HepG2 (cell line): ENCODE data around the gene NUF2. TPM values are rescaled to one million over a fixed set of nuclear protein-coding genes. Genes with fewer than 3 reads are reported as not detected.

Experiments used
- ATAC-seq: fragments of 200-7000 bp; cut with Tn5 transposase; 3 replicates; pipeline ENCODE4 v1.9.1; 2020; ENCODE audit warnings: mild to moderate bottlenecking, moderate library complexity
- BruUV-seq: library from RNA; stranded (reverse); fragments of 400-500 nt; replicated peaks from 2 replicates; lab custom pipeline; 2021; lab: Mats Ljungman, UMichigan
- CTCF ChIA-PET: fragments of 300-600 bp; formaldehyde crosslinking; extraction: SDS; loops from one replicate; lab custom pipeline; 2021; ENCODE audit warnings: low total read pairs, inconsistent platforms, low intra/inter-chr PET ratio; lab: Yijun Ruan, JAX
- POLR2A ChIA-PET: fragments of 350-600 bp; sonication (Branson Sonifier 250); formaldehyde crosslinking; loops from one replicate; lab custom pipeline; 2020; ENCODE audit warnings: antibody characterized with exemption, inconsistent platforms; lab: Yijun Ruan, JAX
- DNase-seq: peaks from one replicate; pipeline ENCODE4 v3.0.0-alpha.2; 2015; ENCODE audit warnings: low spot score
- FAIRE-seq: peaks from 3 replicates; lab custom pipeline; 2011; peaks lifted over from hg19 to GRCh38; lab: Jason Lieb, UNC
- H2AFZ ChIP-seq: one replicate; pipeline ENCODE4 v1.6.1; 2011; ENCODE audit warnings: low read length, inconsistent platforms
- H3K27ac ChIP-seq: fragments of 300-600 bp; 3 replicates; pipeline ENCODE4 v1.8.0; 2011; ENCODE audit warnings: mixed run types, mild to moderate bottlenecking, mixed read lengths, low read length, inconsistent platforms; ENCODE audit not compliant: insufficient read depth; ENCODE audit errors: extremely low read length
- H3K27me3 ChIP-seq, 2 experiments: fragments of 200-600 bp in 1 of 2; 2 replicates in 1 of 2; 3 replicates in 1 of 2; pipeline versions ENCODE4 v1.6.0 to v1.8.0; 2011; ENCODE audit warnings: low read length in 2 of 2, mild to moderate bottlenecking in 2 of 2, moderate library complexity in 2 of 2, inconsistent platforms in 1 of 2; ENCODE audit not compliant: insufficient read depth in 2 of 2, control insufficient read depth in 1 of 2
- H3K36me3 ChIP-seq, 2 experiments: fragments of 200-600 bp in 1 of 2; replicated peaks in 1 of 2; 2 replicates in 1 of 2; 3 replicates in 1 of 2; pipeline versions ENCODE4 v1.5.1 to v1.8.0; 2011; ENCODE audit warnings: low read length in 2 of 2, inconsistent platforms in 1 of 2; ENCODE audit not compliant: insufficient read depth in 2 of 2, control insufficient read depth in 1 of 2
- H3K4me1 ChIP-seq: 2 replicates; pipeline ENCODE4 v1.5.1; 2012; ENCODE audit warnings: low read length, inconsistent platforms; ENCODE audit not compliant: insufficient read depth
- H3K4me2 ChIP-seq: 2 replicates; pipeline ENCODE4 v1.6.0; 2011; ENCODE audit warnings: low read depth, low read length, inconsistent platforms
- H3K4me3 ChIP-seq, 3 experiments: fragments of 200-600 bp in 1 of 3; sonication (generic), shearing (Covaris generic) in 1 of 3; replicated peaks in 1 of 3; 2 replicates each; pipeline ENCODE4 v1.5.1; 2011 to 2016; ENCODE audit warnings: low read length in 3 of 3, inconsistent platforms in 2 of 3, low read depth in 2 of 3, mild to moderate bottlenecking in 2 of 3, control low read depth in 1 of 3, mixed read lengths in 1 of 3; ENCODE audit not compliant: insufficient read depth in 1 of 3
- H3K79me2 ChIP-seq: one replicate; pipeline ENCODE4 v1.6.1; 2011; ENCODE audit warnings: low read length, inconsistent platforms; ENCODE audit not compliant: insufficient read depth
- H3K9ac ChIP-seq: 2 replicates; pipeline ENCODE4 v1.6.0; 2011; ENCODE audit warnings: mild to moderate bottlenecking, low read depth, low read length, inconsistent platforms; ENCODE audit not compliant: insufficient read depth
- H3K9me3 ChIP-seq: 2 replicates; pipeline ENCODE4 v1.5.1; 2012; ENCODE audit warnings: mild to moderate bottlenecking, low read length
- H4K20me1 ChIP-seq: 2 replicates; pipeline ENCODE4 v1.6.0; 2011; ENCODE audit warnings: inconsistent platforms, mild to moderate bottlenecking, low read length, moderate library complexity; ENCODE audit not compliant: insufficient read depth
- CREB1 ChIP-seq, 2 experiments: fragments of 450-650 bp in 1 of 2; IDR thresholded peaks; 2 replicates each; pipeline ENCODE4 v1.6.1; 2016 to 2017; ENCODE audit warnings: control low read depth in 1 of 2, mild to moderate bottlenecking in 1 of 2, missing compliant biosample characterization in 1 of 2, missing genetic modification characterization in 1 of 2
- CTCF ChIP-seq: sonication (generic); formaldehyde crosslinking; IDR thresholded peaks from 2 replicates; pipeline ENCODE4 v1.5.0; 2020; ENCODE audit warnings: mild to moderate bottlenecking, missing genetic modification reagents, moderate library complexity
- ETV5 ChIP-seq: IDR thresholded peaks from 2 replicates; pipeline ENCODE4 v1.6.1; 2018; ENCODE audit warnings: missing biosample characterization, missing genetic modification reagents, inconsistent platforms, borderline replicate concordance
- GATA4 ChIP-seq: sonication (generic); IDR thresholded peaks from 2 replicates; pipeline ENCODE4 v1.6.1; 2016; ENCODE audit warnings: antibody characterized with exemption, low read depth, borderline replicate concordance
- HDAC2 ChIP-seq: sonication (generic); formaldehyde crosslinking; IDR thresholded peaks from 2 replicates; pipeline ENCODE4 v1.4.0; 2020; ENCODE audit warnings: missing genetic modification reagents
- KMT2B ChIP-seq: IDR thresholded peaks from 2 replicates; pipeline ENCODE4 v1.6.1; 2016; ENCODE audit warnings: missing genetic modification reagents, missing compliant biosample characterization
- LRRFIP1 ChIP-seq: sonication (generic); formaldehyde crosslinking; conservative IDR thresholded peaks from 2 replicates; pipeline ENCODE4 v1.4.0; 2020; ENCODE audit warnings: missing genetic modification reagents
- SMC3 ChIP-seq: IDR thresholded peaks from 2 replicates; pipeline ENCODE4 v1.6.1; 2011; ENCODE audit warnings: low read length, improper control_type of control experiment
- STAG1 ChIP-seq: sonication (generic); formaldehyde crosslinking; IDR thresholded peaks from 2 replicates; pipeline ENCODE4 v1.4.0; 2020; ENCODE audit warnings: missing genetic modification reagents
- TOPORS ChIP-seq: sonication (generic); formaldehyde crosslinking; IDR thresholded peaks from 2 replicates; pipeline ENCODE4 v1.8.0; 2023; ENCODE audit warnings: mild to moderate bottlenecking, missing genetic modification reagents
- ZBTB42 ChIP-seq: sonication (generic); formaldehyde crosslinking; IDR thresholded peaks from 2 replicates; pipeline ENCODE4 v1.5.0; 2020; ENCODE audit warnings: mild to moderate bottlenecking, missing genetic modification reagents
- ZNF142 ChIP-seq: sonication (generic); formaldehyde crosslinking; IDR thresholded peaks from 2 replicates; pipeline ENCODE4 v1.4.0; 2020; ENCODE audit warnings: missing genetic modification reagents
- ZNF720 ChIP-seq: sonication (generic); formaldehyde crosslinking; IDR thresholded peaks from 2 replicates; pipeline ENCODE4 v1.4.0; 2020; ENCODE audit warnings: missing genetic modification reagents
- ZNF83 ChIP-seq: sonication (generic); formaldehyde crosslinking; IDR thresholded peaks from 2 replicates; pipeline ENCODE4 v1.4.0; 2020; ENCODE audit warnings: missing genetic modification reagents, mild to moderate bottlenecking, borderline replicate concordance
- WGBS: methylation state at CpG from one replicate; pipeline ENCODE4 v1.1.6; 2017; ENCODE audit warnings: low lambda C conversion rate; 5-methylcytosine and 5-hydroxymethylcytosine counted together
- in situ Hi-C: cut with HindIII; loops from 2 replicates; pipeline ENCODE4 v1.10.0; 2017; ENCODE audit warnings: low pct_unique_long_range_greater_than_20kb; ENCODE audit not compliant: extremely low pct_ligation_motif_present
- intact Hi-C: fragments of 100-400 bp; cut with micrococcal nuclease; formaldehyde crosslinking; loops from one replicate; pipeline ENCODE4 v1.10.0; 2022; ENCODE audit not compliant: unreplicated experiment
- polyA plus RNA-seq, 8 experiments: library from polyadenylated mRNA; depleted of rRNA in 3 of 8; stranded (reverse) in 7 of 8; unstranded in 1 of 8; fragments of >200 nt; fragmentation: Illumina TruSeq in 4 of 8; extraction: Trizol in 4 of 8; gene quantifications; 2 replicates each; pipeline versions ENCODE4 v1.2.1 to v1.2.3, GENCODE V29; 2011 to 2016; ENCODE audit warnings: low read depth in 4 of 8, missing spikeins in 1 of 8, mixed read lengths in 1 of 8; ENCODE audit not compliant: insufficient read depth in 1 of 8
- total RNA-seq, 5 experiments: library from RNA; depleted of rRNA; stranded (reverse); fragments of >200 nt; fragmentation: Illumina TruSeq; extraction: Trizol; gene quantifications; 2 replicates each; pipeline ENCODE4 v1.2.3, GENCODE V29; 2016; ENCODE audit warnings: low read depth in 1 of 5

NUF2 gene
- total and polyA plus RNA-seq, 2 of the 13 experiments (the other 11 are each of a cell fraction or from before 2014, with no cell fraction given) = 26.0 to 39.4 TPM

GRCh38 chr1:163315773-163316374 is 5.9 kb upstream of the NUF2 start:
- intact Hi-C loops (loop anchor here (1.0 to 5.0 kb wide), 3 partner anchors 139 to 462 kb away; no protein-coding TSS in a partner anchor), in situ Hi-C loops (loop anchor here (5.0 to 10.0 kb wide), 2 partner anchors 244 to 471 kb away; no protein-coding TSS in a partner anchor)
- FAIRE-seq (no peak), DNase-seq (peak; percentile 31), ATAC-seq (no peak)
- Histone ChIP-seq H3K4me3 (no peak overlapping the region), H3K9me3 (no peaks in the 10 kb centered on the region), H2AFZ (no peak overlapping the region), H3K79me2 (peaks cover 3% of the 10 kb centered on the region), H3K4me1 (peaks cover 9% of the 10 kb centered on the region), H3K27ac (no peak overlapping the region), H3K4me2 (no peak overlapping the region), H3K27me3 (no peaks in the 10 kb centered on the region), H3K36me3 (peaks cover 1 to 9% of the 10 kb centered on the region in 2 experiments; a peak in 3 of 5 replicates), H3K9ac (no peak overlapping the region), H4K20me1 (no peaks in the 10 kb centered on the region)
- no TSS peak for BruUV-seq
- ChIA-PET POLR2A (no interaction called here), CTCF (interaction anchor here (1.6 to 2.2 kb wide), 4 partner anchors 244 to 468 kb away, joined by 7 to 22 read pairs (median 8); no protein-coding TSS in a partner anchor)
- 58% methylated on average over 6 of the region's 6 CpGs for WGBS
- TF ChIP-seq ZNF83 (no peak), KMT2B (CRISPR knock-in tag) (no peak), CTCF (CRISPR knock-in tag) (peak; percentile 54), ZBTB42 (no peak), ZNF142 (no peak), ZNF720 (no peak), ETV5 (CRISPR knock-in tag) (no peak), STAG1 (CRISPR knock-in tag) (peak; percentile 71), TOPORS (CRISPR knock-in tag) (no peak), SMC3 (peak; percentile 34), GATA4 (no peak), LRRFIP1 (CRISPR knock-in tag) (no peak), CREB1 (IDR thresholded peaks at IDR 0.05) (no peak), CREB1 (CRISPR knock-in tag; IDR thresholded peaks at IDR 0.05) (no peak), HDAC2 (CRISPR knock-in tag) (no peak)
